Right hindlimb (tissue), 1 donor: ENCODE data around the gene SERPING1.
A peak's percentile ranks its signal among the peaks of the same experiment; 100 is the strongest.

Experiments used
- DNase-seq: peaks from one replicate; pipeline ENCODE4 v3.0.0-alpha.2; 2018

SERPING1 gene

DNA sequence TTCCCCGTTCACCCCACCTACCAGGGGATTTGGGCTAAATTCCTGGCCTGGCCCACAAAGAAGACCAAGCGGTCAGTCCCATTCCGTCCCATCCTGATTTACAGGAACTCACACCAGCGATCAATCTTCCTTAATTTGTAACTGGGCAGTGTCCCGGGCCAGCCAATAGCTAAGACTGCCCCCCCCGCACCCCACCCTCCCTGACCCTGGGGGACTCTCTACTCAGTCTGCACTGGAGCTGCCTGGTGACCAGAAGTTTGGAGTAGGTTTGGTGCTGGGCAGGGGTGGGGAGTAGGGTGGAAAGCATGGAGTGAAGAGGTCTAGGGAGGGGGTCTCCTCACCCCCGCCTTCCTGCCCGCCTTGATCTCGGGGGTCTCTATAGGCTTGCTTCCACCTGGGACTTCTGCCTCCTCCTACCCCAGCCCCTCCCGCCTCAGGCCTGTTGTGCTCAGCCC, at the start of gene SERPING1:
Gene SERPING1 (plus strand): TSS at position 225 of the 455 bp plus-strand sequence. CDS start 586 bp downstream, outside the sequence.
- no peak for DNase-seq

DNA sequence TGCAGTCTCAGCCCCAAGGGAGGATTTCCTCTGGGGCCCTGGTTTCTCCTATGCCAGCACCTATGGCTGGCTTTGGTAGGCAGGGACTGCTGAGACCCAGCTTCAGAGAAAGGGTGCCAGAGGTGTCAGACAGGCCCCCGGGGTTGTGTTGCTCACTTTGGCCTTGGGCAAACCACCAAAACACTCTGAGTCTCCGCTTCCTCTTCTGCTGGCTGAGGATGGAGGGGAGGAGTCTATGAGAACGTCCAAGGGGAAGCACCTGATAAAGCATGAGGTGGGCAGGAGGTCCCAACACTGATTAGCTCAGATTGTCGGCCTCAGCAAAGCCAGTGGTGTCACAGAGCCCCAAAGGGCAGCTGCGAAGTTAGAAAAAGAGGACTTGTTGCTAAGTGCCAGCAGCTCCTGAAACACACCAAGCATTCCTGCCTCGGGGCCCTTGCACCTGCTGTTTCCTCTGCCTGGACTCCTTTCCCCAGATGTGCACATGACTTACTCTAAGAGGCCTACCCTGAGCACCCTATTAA, 49.6 kb upstream of the SERPING1 start:
- no peak for DNase-seq

DNA sequence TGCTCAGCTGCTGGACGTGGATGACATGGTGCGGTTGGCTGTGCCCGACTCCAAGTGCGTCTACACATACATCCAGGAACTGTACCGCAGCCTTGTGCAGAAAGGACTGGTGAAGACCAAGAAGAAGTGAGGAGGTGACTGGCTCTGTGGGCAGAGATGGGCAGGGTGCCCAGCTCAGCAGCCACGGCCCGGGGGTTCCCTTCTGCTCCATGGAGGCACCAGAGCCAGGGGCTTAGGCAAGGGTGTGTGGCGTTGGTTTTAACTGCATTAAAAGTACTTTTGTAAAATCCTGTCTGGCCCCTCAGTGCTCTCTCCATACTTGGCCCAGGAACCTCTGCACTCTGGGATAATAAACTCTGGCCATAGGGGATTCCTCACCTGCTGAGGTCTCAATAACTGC, 47.5 kb upstream of the SERPING1 start:
- DNase-seq, result no peak

DNA sequence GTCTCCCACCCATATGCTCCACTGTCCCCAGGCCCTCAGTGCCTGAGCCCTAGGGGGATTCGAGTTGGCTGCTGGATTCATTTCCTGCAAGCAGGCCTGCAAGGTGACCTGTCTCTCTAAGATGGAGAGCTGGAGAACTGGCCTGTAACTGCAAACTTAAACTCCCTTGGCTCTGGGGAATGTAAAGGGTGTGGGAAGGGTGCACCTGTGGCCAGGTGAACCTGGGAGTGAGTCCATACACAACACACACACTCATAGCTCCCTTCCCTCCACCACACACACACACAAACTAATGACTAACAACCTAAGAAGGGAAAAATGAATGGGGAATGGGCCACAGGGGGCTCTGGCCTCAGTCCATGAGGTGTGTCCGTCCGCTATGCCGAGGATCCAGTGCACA, 45.5 kb upstream of the SERPING1 start:
- no peak for DNase-seq

DNA sequence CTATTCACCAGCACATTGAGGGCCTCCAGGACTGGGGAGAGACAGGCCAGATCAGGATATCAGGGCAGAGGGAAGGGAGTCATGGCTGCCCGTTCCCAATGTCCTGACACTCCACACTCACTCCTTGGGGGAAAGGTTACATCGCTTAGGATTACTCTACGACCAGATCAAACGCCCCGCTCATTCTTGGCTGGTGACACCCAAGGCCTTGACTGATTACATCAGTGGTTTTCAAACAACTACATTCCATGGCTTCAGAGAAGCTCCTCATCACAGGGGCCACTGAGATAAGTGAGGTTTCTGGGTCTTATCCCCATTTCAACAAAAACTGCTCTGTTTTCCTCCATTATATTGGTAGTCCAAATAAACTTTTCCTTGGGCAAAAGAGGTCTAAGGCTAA, 45.0 kb upstream of the SERPING1 start:
- no peak for DNase-seq

DNA sequence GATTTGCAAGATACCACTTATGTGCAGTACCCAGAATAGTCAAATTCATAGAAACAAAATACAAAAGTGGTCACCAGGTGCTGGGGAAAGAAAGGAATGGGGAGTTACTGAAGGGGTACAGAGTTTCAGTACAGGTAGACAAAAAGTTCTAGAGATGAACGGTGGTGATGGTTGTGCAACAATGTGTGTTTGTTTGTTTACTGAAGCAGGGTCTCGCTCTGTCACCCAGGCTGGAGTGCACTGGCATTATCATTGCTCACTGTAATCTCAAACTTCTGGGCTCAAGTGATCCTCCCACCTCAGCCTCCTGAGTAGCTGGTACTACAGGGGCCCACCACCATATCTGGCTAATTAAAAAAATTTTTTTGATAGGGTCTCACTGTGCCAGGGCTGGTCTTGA, 42.1 kb upstream of the SERPING1 start:
- no peak for DNase-seq

DNA sequence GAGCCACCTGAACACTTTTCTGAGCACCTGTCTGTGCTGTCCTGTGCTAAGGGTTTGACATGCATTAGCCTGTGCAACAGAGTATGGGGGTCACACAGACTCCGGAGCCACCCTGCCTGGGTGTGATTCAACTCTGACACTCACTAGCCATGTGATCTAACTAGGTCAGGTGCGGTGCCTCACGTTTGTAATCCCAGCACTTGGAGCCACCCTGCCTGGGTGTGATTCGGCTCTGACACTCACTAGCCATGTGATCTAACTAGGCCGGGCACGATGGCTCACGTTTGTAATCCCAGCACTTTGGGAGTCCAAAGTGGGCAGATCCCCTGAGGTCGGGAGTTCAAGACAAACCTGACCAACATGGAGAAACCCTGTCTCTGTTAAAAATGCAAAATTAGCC, 41.4 kb upstream of the SERPING1 start:
- no peak for DNase-seq

DNA sequence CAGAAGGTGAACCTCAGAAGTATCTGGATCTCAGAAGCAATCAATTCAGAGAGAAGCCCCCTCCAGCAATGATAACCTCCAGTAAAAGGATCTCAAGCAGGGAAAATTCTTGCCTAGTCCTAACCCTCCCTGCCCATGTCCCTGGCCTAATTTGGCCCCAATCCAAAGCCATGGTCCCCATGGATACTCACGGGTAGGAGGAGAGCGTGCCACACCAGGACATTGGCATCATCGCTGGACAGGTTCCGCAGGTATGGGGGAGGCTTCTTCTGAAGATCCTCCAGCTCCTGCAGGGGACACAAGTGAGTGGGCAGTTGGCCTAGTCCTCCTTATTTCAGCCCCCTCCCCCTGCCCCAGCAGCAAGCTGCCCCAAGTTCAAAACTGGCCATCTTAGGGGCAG, 37.3 kb upstream of the SERPING1 start:
- DNase-seq, result no peak

DNA sequence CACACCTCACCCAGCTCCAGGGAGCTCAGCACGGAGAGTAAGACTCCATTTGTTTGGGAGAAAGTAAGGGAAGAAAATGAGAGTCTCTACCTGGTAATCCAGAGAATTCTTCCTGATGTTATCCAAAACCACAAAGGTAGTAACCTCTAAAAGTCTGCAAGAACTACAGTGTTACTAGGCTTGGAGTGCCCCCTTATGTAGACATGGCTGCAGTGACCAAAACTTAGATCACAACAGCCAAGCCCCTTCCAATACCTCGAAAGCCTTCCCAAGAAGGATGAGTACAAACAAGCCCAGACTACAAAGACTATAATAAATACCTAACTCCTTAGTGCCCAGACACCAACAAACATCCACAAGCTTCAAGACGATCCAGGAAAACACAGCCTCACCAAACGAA, 34.9 kb upstream of the SERPING1 start:
- no peak for DNase-seq

DNA sequence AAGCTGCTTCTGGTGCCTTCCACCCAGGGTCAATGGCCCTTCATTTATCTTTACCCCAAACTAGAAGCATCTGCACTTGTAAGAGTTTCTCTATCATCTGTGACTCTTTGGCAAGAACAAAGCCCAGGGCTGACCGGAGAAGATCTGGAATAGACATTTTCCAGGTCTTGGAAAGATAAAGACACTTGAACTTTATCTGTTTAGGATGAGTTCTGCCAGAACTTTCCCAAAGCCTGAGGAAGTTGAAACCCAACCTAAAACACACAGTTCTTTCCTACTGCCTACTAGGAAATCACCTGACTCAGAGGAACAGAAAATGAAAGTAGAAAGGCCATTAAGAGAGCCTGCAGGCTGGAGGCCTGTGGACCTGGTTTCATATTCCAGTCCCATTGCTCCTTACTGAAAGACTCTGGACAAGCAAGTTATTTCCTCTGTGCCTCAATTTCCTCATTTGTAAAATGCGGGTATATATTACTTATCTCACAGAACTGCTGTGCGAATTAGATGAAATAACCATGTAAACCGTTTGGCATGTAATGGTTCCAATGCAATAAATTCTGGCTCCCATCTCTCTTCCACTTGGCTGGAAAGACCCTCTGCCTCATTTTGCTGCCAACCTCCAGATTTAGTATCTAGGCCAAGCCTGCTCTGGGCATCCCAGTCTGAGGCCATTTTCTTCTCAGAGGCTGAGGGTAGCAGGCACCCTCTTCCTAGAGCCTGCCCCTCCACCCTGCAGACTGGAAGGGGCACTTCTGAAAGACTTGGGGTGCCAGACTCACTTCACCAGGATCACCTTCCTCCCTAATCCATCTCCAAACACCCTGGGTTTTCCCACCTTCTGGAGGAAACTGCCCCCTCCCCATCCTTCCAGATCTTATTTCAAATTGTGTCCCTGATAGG, 31.2 kb upstream of the SERPING1 start:
- DNase-seq, result no peak

DNA sequence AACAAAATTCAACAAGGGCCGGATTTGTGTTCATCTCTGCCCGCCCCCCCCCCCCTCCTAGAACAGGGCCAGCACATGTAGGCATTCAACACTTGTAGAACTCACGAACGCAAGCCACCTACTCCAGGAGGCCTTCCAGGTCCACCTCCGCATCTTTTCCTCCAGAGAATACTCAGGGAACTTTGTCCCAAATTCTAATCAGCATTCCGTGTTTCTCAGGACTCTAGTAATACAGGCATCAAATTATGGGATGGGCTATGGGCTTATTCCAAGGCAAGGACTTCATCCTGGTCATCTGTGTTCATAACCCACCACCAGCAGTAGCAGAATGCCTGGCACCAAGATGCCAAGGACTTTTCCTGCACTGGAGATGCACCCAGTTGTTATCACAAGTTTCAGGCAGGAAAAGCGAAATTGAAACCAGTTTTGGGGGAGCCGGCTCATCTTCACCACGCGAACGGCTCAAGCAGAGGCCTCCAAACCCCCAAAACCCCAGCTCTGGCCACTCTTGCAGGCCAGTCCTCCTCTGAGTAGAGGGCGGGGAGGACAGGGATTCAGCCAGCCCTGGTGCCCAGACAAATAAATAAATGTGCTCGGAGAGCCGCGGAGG, 30.5 kb upstream of the SERPING1 start:
- DNase-seq, result no peak

DNA sequence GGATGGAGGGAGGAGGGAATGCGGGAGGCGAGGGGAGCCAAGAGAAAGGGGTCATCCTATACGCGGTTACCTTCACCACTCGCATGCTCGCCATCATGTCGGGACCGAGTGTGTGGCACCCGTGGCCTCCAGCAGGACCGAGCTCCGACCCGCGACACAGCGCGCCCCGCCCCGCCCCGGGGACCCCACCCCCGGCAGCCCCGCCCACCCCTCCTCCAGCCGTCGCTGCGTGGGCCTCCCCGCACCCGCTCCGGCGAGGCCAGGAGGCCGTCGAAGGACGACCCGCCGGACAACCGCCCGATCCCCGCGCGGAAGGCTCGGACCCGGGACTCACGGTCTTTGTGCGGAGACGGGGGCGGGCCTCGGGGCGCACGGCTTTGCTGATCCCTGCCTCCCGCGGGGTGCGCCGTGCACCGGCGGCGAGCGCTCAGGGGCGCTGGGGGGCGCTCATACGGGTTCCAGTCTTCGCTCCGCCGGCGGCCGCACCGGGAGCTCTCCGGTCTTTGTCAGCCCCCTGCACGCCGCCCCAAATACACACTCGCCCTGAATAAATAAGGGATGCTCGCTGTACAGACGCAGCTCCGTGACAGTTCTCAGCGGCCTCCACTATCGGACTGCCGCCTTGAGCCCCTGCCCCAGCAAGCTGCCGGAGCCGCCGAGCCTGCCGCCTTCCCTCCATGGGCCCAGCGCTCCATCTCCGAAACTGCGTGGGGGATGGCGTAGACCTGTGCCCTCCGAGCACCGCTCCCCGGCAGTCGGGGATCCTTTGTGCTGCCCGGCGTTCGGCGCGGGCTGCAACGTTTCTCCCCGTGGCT, 29.8 kb upstream of the SERPING1 start, which contains the start of gene UBE2L6:
Gene UBE2L6 (minus strand): TSS at position 158 of the 815 bp plus-strand sequence. CDS start 61 bp downstream, at position 97.
- peak; percentile 88 for DNase-seq

DNA sequence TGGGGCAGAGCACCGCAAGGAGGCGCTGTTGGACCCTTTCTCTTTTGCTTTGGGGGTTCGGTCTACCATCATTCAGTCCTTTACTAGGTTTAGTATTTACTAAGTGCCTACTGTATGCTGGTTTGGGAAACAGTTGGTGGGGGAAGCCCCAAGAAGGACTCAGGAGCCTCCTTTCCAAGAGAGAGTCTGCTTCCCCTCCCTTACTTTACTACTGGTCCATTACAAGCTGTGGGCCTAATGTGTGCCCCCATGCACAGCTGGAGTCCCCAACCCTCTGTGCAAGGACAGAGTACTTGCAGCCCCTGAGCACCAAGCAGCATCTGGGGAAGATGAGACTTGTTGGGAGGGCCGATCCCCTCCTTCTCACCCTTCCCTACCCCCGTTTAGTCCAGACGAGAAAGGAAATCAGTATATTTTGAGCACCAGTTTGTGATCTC, 29.1 kb upstream of the SERPING1 start:
- no peak for DNase-seq

DNA sequence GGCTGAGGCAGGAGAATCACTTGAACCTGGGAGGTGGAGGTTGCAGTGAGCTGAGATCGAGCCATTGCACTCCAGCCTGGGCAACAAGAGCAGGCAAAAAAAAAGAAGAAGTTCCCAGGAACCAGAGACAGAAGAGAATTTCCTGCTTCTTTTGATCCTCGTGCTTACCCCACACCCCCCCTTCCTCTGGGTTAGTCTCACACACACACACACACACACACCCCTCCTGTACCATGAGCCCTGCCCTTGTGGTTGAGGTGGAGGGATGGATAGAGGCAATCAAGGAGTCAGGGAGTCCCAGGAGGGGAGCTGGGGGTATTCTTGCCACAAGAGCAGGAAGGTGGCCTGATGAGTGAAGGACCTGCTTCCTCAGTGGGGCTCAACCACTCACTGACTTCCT, 25.9 kb upstream of the SERPING1 start:
- no peak for DNase-seq

DNA sequence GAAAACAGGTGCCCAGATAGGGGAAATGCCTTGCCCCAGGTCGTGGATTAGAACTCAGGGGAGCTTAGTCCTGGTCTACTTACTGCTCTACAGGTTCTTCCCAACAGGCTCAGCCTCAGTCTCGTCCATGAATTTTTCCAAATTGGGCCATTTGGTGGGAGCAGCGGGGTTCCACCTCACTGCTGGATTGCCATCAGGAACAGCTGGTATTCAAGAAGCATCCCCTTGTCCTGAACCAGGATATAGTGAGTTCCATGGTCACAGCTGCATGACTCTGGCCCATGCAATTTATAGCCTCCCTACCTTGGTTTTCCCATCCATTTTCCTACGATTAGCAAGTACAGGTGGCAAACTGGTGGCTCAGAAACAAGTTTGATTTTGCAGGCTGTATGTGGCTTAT, 23.4 kb upstream of the SERPING1 start:
- DNase-seq, result no peak

DNA sequence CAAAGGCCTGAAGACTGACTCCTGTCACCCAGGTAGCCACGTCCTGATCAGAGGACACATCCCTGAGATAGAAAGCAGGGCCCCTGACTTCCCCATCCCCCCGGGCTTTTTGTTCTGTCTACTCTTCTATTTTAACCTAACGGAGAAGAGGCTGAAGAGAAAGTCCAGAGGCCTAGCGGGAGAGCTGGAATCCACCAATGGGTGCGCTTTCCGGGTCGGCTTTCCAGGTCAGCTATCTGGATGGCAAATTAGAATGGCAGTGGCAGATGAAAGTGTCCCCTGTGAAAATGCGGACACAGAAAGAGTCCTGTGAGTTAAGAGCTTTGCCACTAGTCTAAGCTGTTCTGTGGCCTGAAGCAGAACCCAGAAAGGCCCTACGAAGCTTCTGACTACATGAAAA, 13.1 kb upstream of the SERPING1 start:
- DNase-seq, result no peak

DNA sequence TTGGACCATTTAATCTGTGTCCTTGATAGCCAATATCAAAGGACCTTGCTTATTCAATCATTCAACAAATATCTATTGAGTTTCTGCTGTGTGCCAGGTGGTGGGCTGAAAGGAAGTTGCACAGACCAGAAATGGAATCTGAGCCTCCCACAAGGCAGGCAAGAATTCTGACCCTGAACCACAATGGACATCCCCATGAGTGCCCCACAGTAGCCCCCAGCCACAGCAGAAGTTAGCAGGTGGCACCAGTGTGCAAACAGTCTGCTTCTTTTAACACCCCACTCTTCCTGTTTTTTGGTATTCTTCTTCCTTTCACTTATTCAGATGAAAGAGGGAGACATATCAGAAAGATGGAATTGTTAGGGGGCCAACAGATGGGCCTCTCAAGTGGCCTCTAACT, 12.2 kb upstream of the SERPING1 start:
- DNase-seq, result no peak

DNA sequence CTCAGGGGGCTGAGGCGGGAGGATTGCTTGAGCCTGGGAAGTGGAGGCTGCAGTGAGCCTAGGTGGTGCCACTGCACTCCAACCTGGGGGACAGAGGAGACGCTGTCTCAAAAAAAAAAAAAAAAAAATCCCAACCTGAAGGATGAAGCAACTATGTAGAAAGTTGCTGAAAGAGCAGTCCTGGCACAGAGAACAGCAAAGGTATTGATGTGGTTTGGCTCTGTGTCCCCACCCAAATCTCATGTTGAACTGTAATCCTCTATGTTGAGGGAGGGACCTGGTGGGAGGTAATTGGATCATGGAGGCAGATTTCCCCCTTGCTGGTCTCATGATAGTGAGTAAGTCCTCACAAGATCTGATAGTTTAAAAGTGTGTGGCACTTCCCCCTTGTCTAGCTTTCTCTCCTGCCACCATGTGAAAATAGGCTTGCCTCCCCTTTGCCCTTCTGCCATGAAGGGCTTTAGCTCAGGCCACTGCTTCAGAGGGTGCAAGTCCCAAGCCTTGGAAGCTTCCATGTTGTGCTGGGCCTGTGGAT, 10.7 kb upstream of the SERPING1 start:
- DNase-seq, result no peak

DNA sequence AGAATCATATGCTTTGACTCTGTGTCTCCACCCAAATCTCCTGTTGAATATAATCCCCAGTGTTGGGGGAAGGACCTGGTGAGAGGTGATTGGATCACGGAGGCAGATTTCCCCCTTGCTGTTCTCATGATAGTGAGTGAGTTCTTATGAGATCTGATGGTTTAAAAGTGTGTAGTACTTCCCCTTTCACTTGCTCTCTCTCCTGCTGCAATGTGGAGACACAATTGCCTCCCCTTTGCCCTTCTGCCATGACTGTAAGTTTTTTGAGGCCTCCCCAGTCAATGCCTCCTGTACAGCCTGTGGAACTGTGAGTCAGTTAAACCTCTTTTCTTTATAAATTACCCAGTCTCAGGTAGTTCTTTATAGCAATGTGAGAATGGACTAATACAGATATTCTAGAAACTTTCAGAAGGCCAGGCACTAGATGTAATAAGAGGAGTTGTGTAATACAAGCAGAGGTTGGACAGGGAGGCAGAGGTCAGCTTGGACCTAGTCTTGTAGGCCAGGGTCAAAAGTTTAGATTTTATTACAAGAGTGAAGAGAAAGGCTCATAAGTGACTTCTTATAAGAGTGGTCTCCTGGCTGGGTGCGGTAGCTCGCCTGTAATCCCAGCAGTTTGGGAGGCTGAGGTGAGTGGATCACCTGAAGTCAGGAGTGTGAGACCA, 9.3 kb upstream of the SERPING1 start:
- DNase-seq, result no peak

DNA sequence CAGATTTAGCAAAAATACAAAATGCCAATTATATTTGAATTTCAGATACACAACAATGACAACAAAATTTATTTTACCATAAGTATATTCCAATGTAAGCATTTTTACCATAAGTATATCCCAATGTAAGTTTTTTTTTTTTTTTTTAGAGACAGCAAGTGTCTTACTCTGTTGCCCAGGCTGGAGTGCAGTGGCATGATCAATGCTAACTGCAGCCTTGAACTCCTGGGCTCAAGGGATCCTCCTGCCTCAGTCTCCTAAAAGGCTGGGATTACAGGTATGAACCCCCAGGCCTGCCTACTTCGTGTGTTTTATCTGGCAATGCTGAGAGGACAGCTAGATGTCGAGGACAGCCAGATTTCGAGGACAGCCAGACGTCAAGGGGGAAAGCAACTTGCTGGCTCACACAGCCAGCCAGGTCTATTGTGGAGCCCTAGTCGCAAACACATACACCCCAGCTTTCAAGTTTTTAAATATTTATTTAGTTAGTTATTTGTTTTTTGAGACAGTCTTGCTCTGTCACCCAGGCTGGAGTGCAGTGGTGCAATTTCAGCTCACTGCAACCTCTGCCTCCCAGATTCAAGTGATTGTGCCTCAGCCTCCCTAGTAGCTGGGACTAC, 1.1 kb upstream of the SERPING1 start:
- no peak for DNase-seq
